Spleen (tissue), 7 donors: ENCODE data around the gene CHRM4.

ENCODE experiments used
- CTCF ChIP-seq, 11 experiments: fragments of 200-600 bp in 7 of 11; fragments of 450-650 bp in 4 of 11; sonication (generic) in 4 of 11; IDR thresholded peaks in 8 of 11; conservative IDR thresholded peaks in 3 of 11; 1 replicate in 7 of 11; 2 replicates in 4 of 11; pipeline versions ENCODE4 v1.4.0 to v1.8.0; 2016 to 2021; ENCODE audit warnings: antibody characterized with exemption in 11 of 11, inconsistent platforms in 4 of 11, mild to moderate bottlenecking in 1 of 11
- POLR2A ChIP-seq, 3 donors: fragments of 450-650 bp; IDR thresholded peaks; one replicate each; pipeline ENCODE4 v1.5.1; 2017; ENCODE audit warnings: antibody characterized with exemption in 3 of 3, mild to moderate bottlenecking in 1 of 3
- POLR2AphosphoS5 ChIP-seq, 3 donors: sonication (generic); formaldehyde crosslinking; IDR thresholded peaks; one replicate each; pipeline ENCODE4 v1.5.1; 2017; ENCODE audit warnings: antibody characterized with exemption in 3 of 3
- donor health status: DM: no; HTN: no; CAD: no; lungs with moderate emphysema.
- donor health status: DM: no; HTN: no; CAD: no.
- donor health status: DM: no; HTN: no; CAD: no.

DNA sequence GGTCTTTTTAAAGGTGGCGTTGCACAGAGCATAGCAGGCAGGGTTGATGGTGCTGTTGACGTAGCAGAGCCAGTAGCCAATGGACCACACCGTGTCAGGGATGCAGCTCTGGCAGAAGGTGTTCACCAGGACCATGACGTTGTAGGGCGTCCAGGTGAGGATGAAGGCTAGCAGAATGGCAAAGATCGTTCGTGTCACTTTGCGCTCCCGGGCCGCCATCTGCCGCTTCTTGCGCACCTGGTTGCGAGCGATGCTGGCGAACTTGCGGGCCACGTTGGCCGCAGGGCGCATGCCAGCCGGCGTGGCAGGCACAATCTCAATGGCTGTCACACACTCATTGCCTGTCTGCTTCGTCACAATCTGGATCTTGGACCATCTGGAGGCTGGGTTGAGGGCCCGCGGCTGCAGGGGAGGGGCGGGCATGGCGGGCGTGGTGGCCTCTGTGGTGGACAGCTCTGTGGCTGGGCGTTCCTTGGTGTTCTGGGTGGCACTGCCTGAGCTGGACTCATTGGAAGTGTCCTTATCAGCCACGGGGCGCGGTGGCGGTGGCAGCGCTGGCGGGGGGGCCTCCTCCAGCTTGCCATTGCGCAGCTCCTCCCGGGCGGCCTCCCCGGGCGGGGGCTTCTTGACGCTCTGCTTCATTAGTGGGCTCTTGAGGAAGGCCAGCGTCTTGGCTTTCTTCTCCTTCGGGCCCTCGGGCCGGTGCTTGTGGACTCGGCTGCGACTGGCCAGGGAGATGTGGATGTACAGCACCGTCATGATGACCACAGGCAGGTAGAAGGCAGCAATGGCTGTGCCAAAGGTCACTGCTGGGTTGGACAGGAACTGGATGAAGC is 6.2 kb downstream of the CHRM4 start:
- TF ChIP-seq POLR2AphosphoS5 (IDR thresholded peaks at IDR 0.05): peak in 1 of 3 donors; percentile 0
- no peak for TF ChIP-seq CTCF (IDR thresholded peaks at IDR 0.05 in 8 of 11, conservative IDR thresholded peaks at IDR 0.05 in 3 of 11)
- no peak for TF ChIP-seq POLR2A (IDR thresholded peaks at IDR 0.05)
